GM06990 (cell line): ENCODE measurements around the gene VWA1.
"Not testable (repeated sequence)": the region's sequence is repeated elsewhere in the genome, so short reads cannot be mapped to it uniquely, and the experiment has no call there.

Source experiments
- DNase-seq: peaks from one replicate; pipeline ENCODE4 v3.0.0-alpha.2; 2011; ENCODE audit not compliant: insufficient read length; ENCODE audit errors: extremely low read depth
- H3K27me3 ChIP-seq: replicated peaks from 2 replicates; pipeline ENCODE4 v1.6.0; 2011; ENCODE audit warnings: low read length; ENCODE audit not compliant: control insufficient read depth, insufficient read depth
- H3K36me3 ChIP-seq: 2 replicates; pipeline ENCODE4 v1.5.1; 2011; ENCODE audit warnings: low read length; ENCODE audit not compliant: control insufficient read depth, insufficient read depth
- H3K4me3 ChIP-seq: replicated peaks from 2 replicates; pipeline ENCODE4 v1.5.1; 2011; ENCODE audit warnings: low read depth, mild to moderate bottlenecking, control low read depth, low read length
- CTCF ChIP-seq: IDR thresholded peaks from 2 replicates; pipeline ENCODE4 v1.5.1; 2011; ENCODE audit warnings: low read length, control low read depth, mild to moderate bottlenecking, inconsistent platforms; ENCODE audit not compliant: insufficient read depth, poor library complexity, severe bottlenecking

VWA1 gene

GRCh38 chr1:1482856-1483255 lies 47.4 kb downstream of the VWA1 start:
- no peak overlapping the region for H3K4me3 ChIP-seq
- peaks cover 34% of the 10 kb centered on the region for H3K36me3 ChIP-seq
- no peak for TF ChIP-seq CTCF
- no peaks in the 10 kb centered on the region for H3K27me3 ChIP-seq
- DNase-seq: no peak

GRCh38 chr1:1483714-1484113 lies 48.2 kb downstream of the VWA1 start:
- H3K4me3 ChIP-seq: no peak overlapping the region
- no peak for TF ChIP-seq CTCF
- DNase-seq: no peak
- peaks cover 33% of the 10 kb centered on the region for H3K36me3 ChIP-seq
- no peaks in the 10 kb centered on the region for H3K27me3 ChIP-seq

- H3K36me3 ChIP-seq: peaks cover 34% of the 10 kb centered on the region
- not testable (repeated sequence) for DNase-seq, H3K4me3 ChIP-seq, H3K27me3 ChIP-seq
Measured at GRCh38 chr1:1484976-1485750, 49.7 kb downstream of the VWA1 start.

- H3K36me3 ChIP-seq: peaks cover 38% of the 10 kb centered on the region
Measured at GRCh38 chr1:1485755-1486317, 50.3 kb downstream of the VWA1 start.

GRCh38 chr1:1487701-1488100 lies 52.2 kb downstream of the VWA1 start:
- TF ChIP-seq CTCF: no peak
- no peak for DNase-seq
- no peaks in the 10 kb centered on the region for H3K27me3 ChIP-seq
- no peak overlapping the region for H3K4me3 ChIP-seq
- H3K36me3 ChIP-seq: peaks cover 43% of the 10 kb centered on the region

More at GRCh38 chr1:1485755-1486317, 50.3 kb downstream of the VWA1 start:
- H3K4me3 ChIP-seq, DNase-seq, H3K27me3 ChIP-seq: not testable (repeated sequence)

GRCh38 chr1:1489231-1489630 lies 53.7 kb downstream of the VWA1 start:
- no peak for TF ChIP-seq CTCF
- Histone ChIP-seq H3K36me3 (peaks cover 35% of the 10 kb centered on the region), H3K4me3 (no peak overlapping the region), H3K27me3 (no peaks in the 10 kb centered on the region)
- DNase-seq: no peak
